HFF-Myc (cell line): Measurements from ENCODE around the gene OR56B4.
"Not testable (repeated sequence)": the region's sequence is repeated elsewhere in the genome, so short reads cannot be mapped to it uniquely, and the experiment has no call there.

Experiments
- DNase-seq: peaks from one replicate; pipeline ENCODE4 v3.0.0-alpha.2; 2011; ENCODE audit warnings: low read depth; ENCODE audit errors: extremely low read depth
- H3K4me3 ChIP-seq: replicated peaks from 2 replicates; pipeline ENCODE4 v1.5.1; 2011; ENCODE audit warnings: low read depth, mild to moderate bottlenecking, control low read depth, low read length
- TF ChIP-seq, protein P1 (sequence below): IDR thresholded peaks from 2 replicates; pipeline ENCODE4 v1.5.1; 2012; ENCODE audit warnings: mild to moderate bottlenecking, low read depth, low read length, control low read depth; ENCODE audit errors: missing control alignments

Gene OR56B4

DNA sequence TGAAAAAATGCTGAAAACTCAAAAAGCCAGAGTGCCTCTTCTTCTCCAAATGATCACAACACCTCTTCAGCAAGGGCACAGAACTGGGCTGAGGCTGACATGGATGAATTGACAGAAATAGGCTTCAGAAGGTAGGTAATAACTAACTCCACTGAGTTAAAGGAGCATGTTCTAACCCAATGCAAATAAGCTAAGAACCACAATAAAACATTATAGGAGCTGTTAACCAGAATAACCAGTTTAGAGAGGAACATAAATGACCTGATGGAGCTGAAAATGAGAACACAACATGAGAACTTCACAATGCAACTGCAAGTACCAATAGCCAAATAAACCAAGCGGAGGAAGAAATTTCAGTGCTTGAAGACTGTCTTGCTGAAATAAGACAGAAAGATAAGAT is 9.2 kb downstream of the OR56B4 start:
- TF ChIP-seq, protein P1, sequence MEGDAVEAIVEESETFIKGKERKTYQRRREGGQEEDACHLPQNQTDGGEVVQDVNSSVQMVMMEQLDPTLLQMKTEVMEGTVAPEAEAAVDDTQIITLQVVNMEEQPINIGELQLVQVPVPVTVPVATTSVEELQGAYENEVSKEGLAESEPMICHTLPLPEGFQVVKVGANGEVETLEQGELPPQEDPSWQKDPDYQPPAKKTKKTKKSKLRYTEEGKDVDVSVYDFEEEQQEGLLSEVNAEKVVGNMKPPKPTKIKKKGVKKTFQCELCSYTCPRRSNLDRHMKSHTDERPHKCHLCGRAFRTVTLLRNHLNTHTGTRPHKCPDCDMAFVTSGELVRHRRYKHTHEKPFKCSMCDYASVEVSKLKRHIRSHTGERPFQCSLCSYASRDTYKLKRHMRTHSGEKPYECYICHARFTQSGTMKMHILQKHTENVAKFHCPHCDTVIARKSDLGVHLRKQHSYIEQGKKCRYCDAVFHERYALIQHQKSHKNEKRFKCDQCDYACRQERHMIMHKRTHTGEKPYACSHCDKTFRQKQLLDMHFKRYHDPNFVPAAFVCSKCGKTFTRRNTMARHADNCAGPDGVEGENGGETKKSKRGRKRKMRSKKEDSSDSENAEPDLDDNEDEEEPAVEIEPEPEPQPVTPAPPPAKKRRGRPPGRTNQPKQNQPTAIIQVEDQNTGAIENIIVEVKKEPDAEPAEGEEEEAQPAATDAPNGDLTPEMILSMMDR, result no peak
- no peak for DNase-seq

DNA sequence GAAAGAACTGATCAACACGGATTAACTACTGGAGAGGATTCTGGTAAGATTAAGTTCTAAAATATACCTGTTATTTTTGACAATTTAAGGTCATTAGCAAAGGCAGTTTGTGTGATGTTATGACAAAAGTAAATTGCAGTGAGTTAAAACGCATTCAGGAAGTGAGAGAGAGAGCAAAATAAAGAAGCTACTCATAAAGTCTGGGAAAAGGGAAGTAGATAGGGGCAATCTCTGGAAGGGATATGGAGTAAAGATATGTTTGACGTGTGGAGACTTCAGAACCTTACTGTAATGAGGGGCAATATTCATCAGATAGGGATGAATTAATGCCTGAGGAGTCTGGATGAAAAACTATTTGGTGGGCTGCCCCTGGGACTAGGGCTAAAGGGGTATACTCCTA is 16.8 kb downstream of the OR56B4 start:
- H3K4me3 ChIP-seq, result no peak overlapping the region
- no peak for DNase-seq
- TF ChIP-seq, protein P1, result no peak

More for the DNA sequence above, 9.2 kb downstream of the OR56B4 start:
- H3K4me3 ChIP-seq, result no peak overlapping the region

DNA sequence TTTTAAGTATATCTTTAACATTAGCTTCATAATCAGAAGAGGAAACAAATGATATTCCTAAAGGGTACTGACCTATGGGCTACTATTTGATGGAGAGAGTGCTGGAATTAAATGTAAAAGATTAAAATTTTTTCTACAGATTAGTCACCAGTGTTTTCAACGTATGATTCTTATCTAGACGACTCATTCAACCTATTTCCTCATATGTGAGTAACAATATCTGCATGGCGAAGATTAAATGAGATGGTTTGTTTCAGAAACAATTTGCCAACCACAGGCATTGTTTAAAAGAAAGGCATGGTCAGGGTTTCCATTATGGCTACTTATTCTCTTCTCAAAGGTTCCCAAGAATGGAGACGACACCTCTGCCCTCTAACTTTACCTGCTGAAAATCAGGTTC is 20.4 kb downstream of the OR56B4 start:
- DNase-seq, result no peak
- TF ChIP-seq, protein P1, result no peak

DNA sequence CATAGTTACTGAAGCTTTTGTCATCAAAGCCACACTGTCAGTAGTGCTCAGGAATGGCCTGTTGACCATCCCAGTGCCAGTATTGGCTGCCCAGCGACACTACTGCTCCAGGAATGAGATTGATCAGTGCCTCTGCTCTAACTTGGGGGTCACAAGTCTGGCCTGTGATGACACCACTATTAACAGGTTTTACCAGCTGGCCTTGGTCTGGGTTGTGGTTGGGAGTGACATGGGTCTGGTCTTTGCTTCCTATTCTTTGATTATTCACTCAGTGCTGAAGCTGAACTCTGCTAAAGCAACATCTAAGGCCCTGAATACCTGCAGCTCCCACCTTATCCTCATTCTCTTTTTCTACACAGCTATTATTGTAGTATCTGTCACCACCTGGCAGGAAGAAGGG is 21.5 kb downstream of the OR56B4 start:
- no peak for DNase-seq
- no peak overlapping the region for H3K4me3 ChIP-seq
- TF ChIP-seq, protein P1, result no peak

More for the DNA sequence above, 20.4 kb downstream of the OR56B4 start:
- H3K4me3 ChIP-seq, result no peak overlapping the region

DNA sequence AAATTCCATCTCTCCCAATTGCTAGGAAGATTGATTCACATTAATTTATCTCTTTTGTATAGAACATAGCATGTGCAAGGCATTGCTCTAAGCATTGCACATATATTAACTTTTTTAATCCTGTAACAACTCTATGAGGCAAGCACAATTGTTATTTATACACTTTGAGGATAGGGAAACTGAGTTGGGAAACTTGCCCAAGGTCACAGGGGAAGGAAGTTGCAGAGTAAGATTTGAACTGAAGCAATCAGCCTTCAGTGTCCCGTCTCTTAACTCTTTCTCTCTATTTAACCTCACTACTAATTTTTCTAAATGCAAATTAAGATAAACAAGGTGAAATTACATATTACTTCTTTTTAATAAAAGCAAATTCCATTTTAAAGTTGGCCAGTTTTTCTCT is 22.2 kb downstream of the OR56B4 start:
- no peak overlapping the region for H3K4me3 ChIP-seq
- DNase-seq, result no peak
- TF ChIP-seq, protein P1, result no peak

DNA sequence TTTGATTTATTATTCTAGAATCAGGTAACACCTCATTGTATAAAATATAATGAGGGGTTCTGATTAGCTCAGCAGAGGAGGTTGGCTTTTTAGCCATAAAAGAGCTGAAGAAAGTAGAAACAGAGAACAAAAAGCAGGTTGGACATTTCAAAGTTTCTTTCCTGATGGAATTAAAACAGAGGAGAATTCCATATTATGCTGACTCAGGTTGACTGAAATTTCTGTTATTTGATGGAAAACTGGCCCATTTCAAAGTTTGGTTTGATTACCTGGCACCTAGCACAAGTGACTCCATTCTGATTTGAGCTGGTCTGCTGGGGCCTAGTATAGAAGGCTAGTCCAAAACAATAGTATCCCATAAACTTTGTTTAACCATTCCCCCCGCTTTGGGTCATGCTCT is 24.9 kb downstream of the OR56B4 start:
- TF ChIP-seq, protein P1, result no peak
- no peak overlapping the region for H3K4me3 ChIP-seq
- DNase-seq, result no peak

DNA sequence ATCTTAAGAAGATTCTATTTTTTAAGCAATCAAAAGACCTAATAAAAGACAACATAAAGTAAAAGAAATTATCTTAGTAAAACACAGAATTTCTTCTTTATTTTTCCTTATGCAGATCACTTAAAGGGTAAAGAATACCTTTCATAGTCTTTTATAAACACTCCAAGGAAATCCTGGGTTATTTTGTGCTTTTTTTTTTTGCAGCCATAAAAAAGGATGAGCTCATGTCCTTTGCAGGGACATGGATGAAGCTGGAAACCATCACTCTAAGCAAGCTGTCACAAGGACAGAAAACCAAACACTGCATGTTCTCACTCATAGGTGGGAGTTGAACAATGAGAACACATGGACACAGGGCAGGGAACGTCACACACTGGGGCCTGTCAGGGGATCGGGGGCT is 28.5 kb downstream of the OR56B4 start:
- DNase-seq, H3K4me3 ChIP-seq: not testable (repeated sequence)
